B cell (primary cell): Measurements from ENCODE around the gene TMC3. TPM values are rescaled to one million over a fixed set of nuclear protein-coding genes. Genes with fewer than 3 reads are reported as not detected.

Source experiments
- ATAC-seq: fragments of 200-7000 bp; cut with Tn5 transposase; one replicate; pipeline ENCODE4 v1.10.0; 2021; ENCODE audit warnings: low read depth, mild to moderate bottlenecking, moderate number of reproducible peaks, moderate library complexity
- CTCF ChIA-PET: fragments of 350-600 bp; sonication (Branson Sonifier 250); formaldehyde crosslinking; loops from one replicate; lab custom pipeline; 2021; ENCODE audit warnings: antibody characterized with exemption, inconsistent platforms; lab: Charles Lee
- POLR2A ChIA-PET: fragments of 350-600 bp; sonication (Branson Sonifier 250); formaldehyde crosslinking; loops from one replicate; lab custom pipeline; 2021; ENCODE audit warnings: antibody characterized with exemption; lab: Charles Lee
- DNase-seq: peaks from one replicate; pipeline ENCODE4 v3.0.0; 2013
- H2AFZ ChIP-seq: 2 replicates; pipeline ENCODE4 v1.6.1; 2012; ENCODE audit warnings: mild to moderate bottlenecking, low read depth, low read length; ENCODE audit not compliant: insufficient read depth, poor library complexity, severe bottlenecking
- H3K27ac ChIP-seq, 2 donors: 1 replicate in 1 of 2; 2 replicates in 1 of 2; pipeline ENCODE4 v1.5.1; 2012 to 2013; ENCODE audit warnings: low read length in 2 of 2, mild to moderate bottlenecking in 2 of 2, moderate library complexity in 1 of 2
- H3K27me3 ChIP-seq, 4 experiments: fragments of 200-600 bp in 1 of 4; sonication (generic) in 1 of 4; replicated peaks in 1 of 4; 1 replicate in 2 of 4; 2 replicates in 2 of 4; pipeline versions ENCODE4 v1.6.1 to v1.7.0; 2013 to 2016; ENCODE audit warnings: low read length in 3 of 4, mild to moderate bottlenecking in 2 of 4, mixed read lengths in 1 of 4, moderate library complexity in 1 of 4; ENCODE audit not compliant: insufficient read depth in 4 of 4, control insufficient read depth in 3 of 4; ENCODE audit errors: control extremely low read depth in 1 of 4
- H3K36me3 ChIP-seq, 2 experiments: replicated peaks in 1 of 2; 1 replicate in 1 of 2; 2 replicates in 1 of 2; pipeline versions ENCODE4 v1.6.1 to v1.7.1; 2013; ENCODE audit warnings: low read length in 1 of 2; ENCODE audit not compliant: insufficient read depth in 2 of 2, control insufficient read depth in 1 of 2; ENCODE audit errors: control extremely low read depth in 1 of 2, extremely low read depth in 1 of 2
- H3K4me1 ChIP-seq, 2 donors: fragments of 200-600 bp in 1 of 2; sonication (generic) in 1 of 2; 1 replicate in 1 of 2; 2 replicates in 1 of 2; pipeline versions ENCODE4 v1.5.1 to v1.6.1; 2013 to 2017; ENCODE audit warnings: low read length in 2 of 2; ENCODE audit not compliant: control insufficient read depth in 2 of 2, insufficient read depth in 2 of 2
- H3K4me2 ChIP-seq: replicated peaks from 2 replicates; pipeline ENCODE3; 2012; ENCODE audit warnings: mild to moderate bottlenecking, low read depth, low read length; ENCODE audit not compliant: poor library complexity, severe bottlenecking
- H3K4me3 ChIP-seq, 5 experiments: fragments of 200-600 bp in 1 of 5; sonication (generic) in 1 of 5; 1 replicate in 3 of 5; 2 replicates in 2 of 5; pipeline versions ENCODE4 v1.5.1 to v1.7.0; 2011 to 2016; ENCODE audit warnings: low read length in 4 of 5, mild to moderate bottlenecking in 4 of 5, low read depth in 2 of 5, control low read depth in 1 of 5, moderate library complexity in 1 of 5; ENCODE audit not compliant: insufficient read depth in 1 of 5; ENCODE audit errors: control extremely low read depth in 1 of 5, extremely low read depth in 1 of 5
- H3K79me2 ChIP-seq: fragments of 200-600 bp; sonication (generic); one replicate; pipeline ENCODE4 v1.6.0; 2016; ENCODE audit warnings: low read length; ENCODE audit not compliant: control insufficient read depth, insufficient read depth
- H3K9ac ChIP-seq: fragments of 200-600 bp; sonication (generic); 2 replicates; pipeline ENCODE4 v1.6.1; 2017; ENCODE audit warnings: mild to moderate bottlenecking, low read length, moderate library complexity
- H3K9me3 ChIP-seq, 3 donors: one replicate each; pipeline versions ENCODE4 v1.6.1 to v1.7.1; 2013; ENCODE audit warnings: low read length in 2 of 3; ENCODE audit not compliant: control insufficient read depth in 2 of 3, insufficient read depth in 1 of 3; ENCODE audit errors: control extremely low read depth in 1 of 3
- H4K20me1 ChIP-seq: 2 replicates; pipeline ENCODE4 v1.6.0; 2012; ENCODE audit warnings: mild to moderate bottlenecking, low read length; ENCODE audit not compliant: insufficient read depth, control insufficient read depth, poor library complexity, severe bottlenecking
- H3K27ac Mint-ChIP-seq: one replicate; pipeline ENCODE4 v1.8.0; 2021; ENCODE audit warnings: mixed read lengths
- H3K27me3 Mint-ChIP-seq: one replicate; pipeline ENCODE4 v1.8.0; 2021; ENCODE audit warnings: mixed read lengths
- H3K4me1 Mint-ChIP-seq: one replicate; pipeline ENCODE4 v1.8.0; 2021; ENCODE audit warnings: mixed read lengths
- H3K4me3 Mint-ChIP-seq: one replicate; pipeline ENCODE4 v1.8.0; 2021; ENCODE audit warnings: mixed read lengths
- H3K9me3 Mint-ChIP-seq: one replicate; pipeline ENCODE4 v1.8.0; 2022; ENCODE audit warnings: mixed read lengths; ENCODE audit not compliant: insufficient read depth
- EZH2 ChIP-seq: IDR thresholded peaks from 2 replicates; pipeline ENCODE4 v1.6.1; 2012; ENCODE audit warnings: borderline replicate concordance, low read depth, mild to moderate bottlenecking, moderate library complexity, low read length; ENCODE audit not compliant: insufficient read depth, poor library complexity, severe bottlenecking
- WGBS: methylation state at CpG from one replicate; pipeline ENCODE4 v1.1.5; 2013; ENCODE audit warnings: missing lambda C conversion rate; ENCODE audit not compliant: insufficient coverage; 5-methylcytosine and 5-hydroxymethylcytosine counted together
- intact Hi-C: fragments of 100-400 bp; cut with micrococcal nuclease; formaldehyde crosslinking; loops from one replicate; pipeline ENCODE4 v1.10.0; 2022
- polyA plus RNA-seq: library from polyadenylated mRNA; depleted of rRNA; stranded (reverse); fragments of >200 nt; gene quantifications from 2 replicates; pipeline ENCODE4 v1.2.3, GENCODE V29; 2012
- total RNA-seq, 2 donors: library from RNA; stranded (reverse); fragments of 120-200 nt in 1 of 2; gene quantifications; 1 replicate in 1 of 2; 2 replicates in 1 of 2; pipeline versions ENCODE4 v1.2.3 to v1.2.4, GENCODE V29; 2013 to 2022
- TF ChIP-seq, protein P1 (sequence below): fragments of 200-600 bp; IDR thresholded peaks from one replicate; pipeline ENCODE4 v1.8.0; 2022; ENCODE audit warnings: antibody characterized with exemption, mild to moderate bottlenecking

The TMC3 gene
- total and polyA plus RNA-seq, 2 donors (not counting 1 experiment from before 2014, with no cell fraction given), result not detected

DNA sequence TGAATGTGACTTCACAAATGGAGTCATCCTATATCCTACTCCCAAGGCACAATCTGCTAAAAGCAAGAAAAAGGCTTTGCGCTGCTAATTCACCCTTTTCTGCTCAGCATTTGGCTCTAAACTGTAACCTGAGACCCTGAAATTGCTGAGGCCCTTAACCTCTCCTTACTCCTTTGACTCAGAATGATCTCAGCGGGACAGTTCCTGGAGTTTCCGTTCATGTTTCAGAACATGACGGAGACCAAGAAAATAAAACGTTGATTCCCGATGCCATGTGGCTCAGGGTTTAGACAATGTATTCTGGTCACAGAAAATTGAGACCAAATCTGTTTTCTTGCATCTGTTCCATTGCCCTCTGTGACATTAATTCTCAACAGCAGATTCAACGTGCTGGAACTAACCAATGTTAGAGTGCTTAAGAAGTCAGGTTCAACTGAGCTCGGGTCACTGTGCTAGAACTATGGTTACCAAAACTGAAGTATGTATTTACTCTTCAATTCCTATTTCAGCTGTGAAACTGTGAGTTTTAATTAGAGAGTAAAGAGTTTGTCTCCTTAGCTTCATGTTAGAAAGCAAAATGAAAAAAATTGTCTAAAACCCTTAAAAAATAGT lies 45.4 kb upstream of the TMC3 start:
- no peak for ATAC-seq
- Histone ChIP-seq H3K9ac (no peak overlapping the region), H2AFZ (no peak overlapping the region), H3K36me3 (no peaks in the 10 kb centered on the region), H3K4me3 (no peak overlapping the region), H3K4me2 (no peak overlapping the region), H4K20me1 (no peaks in the 10 kb centered on the region), H3K4me1 (peaks cover 0 to 4% of the 10 kb centered on the region in 2 donors), H3K27ac (no peak overlapping the region), H3K27me3 (peaks cover 0 to 5% (median 0%) of the 10 kb centered on the region in 4 experiments), H3K79me2 (no peaks in the 10 kb centered on the region), H3K9me3 (peaks cover 0 to 3% (median 0%) of the 10 kb centered on the region in 3 donors)
- 96% methylated on average over 6 of the region's 8 CpGs for WGBS
- ChIA-PET CTCF (no interaction called here), POLR2A (no interaction called here)
- peaks cover 15% of the 10 kb centered on the region for H3K27me3 Mint-ChIP-seq
- no peak overlapping the region for H3K27ac Mint-ChIP-seq
- H3K4me1 Mint-ChIP-seq, result peaks cover 4% of the 10 kb centered on the region
- no peaks in the 10 kb centered on the region for H3K9me3 Mint-ChIP-seq
- no peak overlapping the region for H3K4me3 Mint-ChIP-seq
- DNase-seq, result no peak
- TF ChIP-seq, protein P1, sequence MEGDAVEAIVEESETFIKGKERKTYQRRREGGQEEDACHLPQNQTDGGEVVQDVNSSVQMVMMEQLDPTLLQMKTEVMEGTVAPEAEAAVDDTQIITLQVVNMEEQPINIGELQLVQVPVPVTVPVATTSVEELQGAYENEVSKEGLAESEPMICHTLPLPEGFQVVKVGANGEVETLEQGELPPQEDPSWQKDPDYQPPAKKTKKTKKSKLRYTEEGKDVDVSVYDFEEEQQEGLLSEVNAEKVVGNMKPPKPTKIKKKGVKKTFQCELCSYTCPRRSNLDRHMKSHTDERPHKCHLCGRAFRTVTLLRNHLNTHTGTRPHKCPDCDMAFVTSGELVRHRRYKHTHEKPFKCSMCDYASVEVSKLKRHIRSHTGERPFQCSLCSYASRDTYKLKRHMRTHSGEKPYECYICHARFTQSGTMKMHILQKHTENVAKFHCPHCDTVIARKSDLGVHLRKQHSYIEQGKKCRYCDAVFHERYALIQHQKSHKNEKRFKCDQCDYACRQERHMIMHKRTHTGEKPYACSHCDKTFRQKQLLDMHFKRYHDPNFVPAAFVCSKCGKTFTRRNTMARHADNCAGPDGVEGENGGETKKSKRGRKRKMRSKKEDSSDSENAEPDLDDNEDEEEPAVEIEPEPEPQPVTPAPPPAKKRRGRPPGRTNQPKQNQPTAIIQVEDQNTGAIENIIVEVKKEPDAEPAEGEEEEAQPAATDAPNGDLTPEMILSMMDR, result no peak
- TF ChIP-seq EZH2, result no peak
- intact Hi-C loops, result no loop called here

DNA sequence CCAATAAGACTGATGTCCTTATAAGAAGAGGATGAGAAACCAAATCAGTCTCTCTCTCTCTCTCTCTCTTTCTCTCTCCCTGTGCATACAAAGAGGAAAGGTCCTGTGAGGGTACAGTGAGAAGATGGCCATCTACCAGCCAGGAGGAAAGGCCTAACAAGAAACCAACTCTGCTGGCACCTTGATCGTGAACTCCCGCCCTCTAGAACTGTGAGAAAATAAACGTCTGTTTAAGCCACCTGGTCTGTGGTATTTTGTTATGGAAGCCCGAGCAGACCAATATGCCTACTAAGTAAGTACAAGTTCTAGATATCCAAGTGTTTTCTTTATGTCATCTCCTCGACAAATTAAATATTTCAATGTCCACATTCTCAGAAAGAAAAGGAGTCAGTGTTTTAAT lies 44.9 kb upstream of the TMC3 start:
- CTCF ChIA-PET, result no interaction called here
- H3K9me3 Mint-ChIP-seq, result no peaks in the 10 kb centered on the region

More for the DNA sequence above, 44.9 kb upstream of the TMC3 start:
- H3K36me3 ChIP-seq, result no peaks in the 10 kb centered on the region
- Mint-ChIP-seq H3K27me3 (peaks cover 19% of the 10 kb centered on the region), H3K4me3 (no peak overlapping the region), H3K4me1 (peaks cover 5% of the 10 kb centered on the region), H3K27ac (no peak overlapping the region)
- intact Hi-C loops, result no loop called here
- H3K4me1 ChIP-seq, result peaks cover 0 to 4% of the 10 kb centered on the region in 2 donors
- H3K9ac ChIP-seq, result no peak overlapping the region
- 80% methylated on average over 1 of the region's 5 CpGs for WGBS
- H4K20me1 ChIP-seq, result no peaks in the 10 kb centered on the region
- no peaks in the 10 kb centered on the region for H3K79me2 ChIP-seq
- H3K4me2 ChIP-seq, result no peak overlapping the region
- POLR2A ChIA-PET, result no interaction called here
- H3K27me3 ChIP-seq, result peaks cover 0 to 10% (median 0%) of the 10 kb centered on the region in 4 experiments
- H3K4me3 ChIP-seq, result no peak overlapping the region
- no peak overlapping the region for H2AFZ ChIP-seq
- H3K9me3 ChIP-seq, result peaks cover 0 to 7% (median 0%) of the 10 kb centered on the region in 3 donors
- DNase-seq (no peak), ATAC-seq (no peak)
- H3K27ac ChIP-seq, result no peak overlapping the region
- TF ChIP-seq, protein P1, result no peak
- no peak for TF ChIP-seq EZH2
